Measurements from ENCODE around the gene ASB2.

GRCh38 chr14:93940437-93940836, 35.9 kb downstream of the ASB2 start:
- TF ChIP-seq, protein P1, sequence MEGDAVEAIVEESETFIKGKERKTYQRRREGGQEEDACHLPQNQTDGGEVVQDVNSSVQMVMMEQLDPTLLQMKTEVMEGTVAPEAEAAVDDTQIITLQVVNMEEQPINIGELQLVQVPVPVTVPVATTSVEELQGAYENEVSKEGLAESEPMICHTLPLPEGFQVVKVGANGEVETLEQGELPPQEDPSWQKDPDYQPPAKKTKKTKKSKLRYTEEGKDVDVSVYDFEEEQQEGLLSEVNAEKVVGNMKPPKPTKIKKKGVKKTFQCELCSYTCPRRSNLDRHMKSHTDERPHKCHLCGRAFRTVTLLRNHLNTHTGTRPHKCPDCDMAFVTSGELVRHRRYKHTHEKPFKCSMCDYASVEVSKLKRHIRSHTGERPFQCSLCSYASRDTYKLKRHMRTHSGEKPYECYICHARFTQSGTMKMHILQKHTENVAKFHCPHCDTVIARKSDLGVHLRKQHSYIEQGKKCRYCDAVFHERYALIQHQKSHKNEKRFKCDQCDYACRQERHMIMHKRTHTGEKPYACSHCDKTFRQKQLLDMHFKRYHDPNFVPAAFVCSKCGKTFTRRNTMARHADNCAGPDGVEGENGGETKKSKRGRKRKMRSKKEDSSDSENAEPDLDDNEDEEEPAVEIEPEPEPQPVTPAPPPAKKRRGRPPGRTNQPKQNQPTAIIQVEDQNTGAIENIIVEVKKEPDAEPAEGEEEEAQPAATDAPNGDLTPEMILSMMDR (IDR thresholded peaks at IDR 0.05 in 2 of 3, conservative IDR thresholded peaks at IDR 0.05 in 1 of 3; ENCODE audit: borderline replicate concordance in 1 of 3, insufficient read depth in 1 of 3, low read depth in 2 of 3, low read length in 2 of 3) = no peak
- TF ChIP-seq ZFX (IDR thresholded peaks at IDR 0.05) (no peak), SRF (IDR thresholded peaks at IDR 0.05; ENCODE audit: low read depth) (no peak), SP1 (IDR thresholded peaks at IDR 0.05; ENCODE audit: low read depth) (no peak), ELF1 (IDR thresholded peaks at IDR 0.05; ENCODE audit: borderline replicate concordance, low read depth) (no peak), SIN3A (IDR thresholded peaks at IDR 0.05; ENCODE audit: low read depth) (no peak), EZH2 (IDR thresholded peaks at IDR 0.05) (no peak)
- TF ChIP-seq, protein P2, sequence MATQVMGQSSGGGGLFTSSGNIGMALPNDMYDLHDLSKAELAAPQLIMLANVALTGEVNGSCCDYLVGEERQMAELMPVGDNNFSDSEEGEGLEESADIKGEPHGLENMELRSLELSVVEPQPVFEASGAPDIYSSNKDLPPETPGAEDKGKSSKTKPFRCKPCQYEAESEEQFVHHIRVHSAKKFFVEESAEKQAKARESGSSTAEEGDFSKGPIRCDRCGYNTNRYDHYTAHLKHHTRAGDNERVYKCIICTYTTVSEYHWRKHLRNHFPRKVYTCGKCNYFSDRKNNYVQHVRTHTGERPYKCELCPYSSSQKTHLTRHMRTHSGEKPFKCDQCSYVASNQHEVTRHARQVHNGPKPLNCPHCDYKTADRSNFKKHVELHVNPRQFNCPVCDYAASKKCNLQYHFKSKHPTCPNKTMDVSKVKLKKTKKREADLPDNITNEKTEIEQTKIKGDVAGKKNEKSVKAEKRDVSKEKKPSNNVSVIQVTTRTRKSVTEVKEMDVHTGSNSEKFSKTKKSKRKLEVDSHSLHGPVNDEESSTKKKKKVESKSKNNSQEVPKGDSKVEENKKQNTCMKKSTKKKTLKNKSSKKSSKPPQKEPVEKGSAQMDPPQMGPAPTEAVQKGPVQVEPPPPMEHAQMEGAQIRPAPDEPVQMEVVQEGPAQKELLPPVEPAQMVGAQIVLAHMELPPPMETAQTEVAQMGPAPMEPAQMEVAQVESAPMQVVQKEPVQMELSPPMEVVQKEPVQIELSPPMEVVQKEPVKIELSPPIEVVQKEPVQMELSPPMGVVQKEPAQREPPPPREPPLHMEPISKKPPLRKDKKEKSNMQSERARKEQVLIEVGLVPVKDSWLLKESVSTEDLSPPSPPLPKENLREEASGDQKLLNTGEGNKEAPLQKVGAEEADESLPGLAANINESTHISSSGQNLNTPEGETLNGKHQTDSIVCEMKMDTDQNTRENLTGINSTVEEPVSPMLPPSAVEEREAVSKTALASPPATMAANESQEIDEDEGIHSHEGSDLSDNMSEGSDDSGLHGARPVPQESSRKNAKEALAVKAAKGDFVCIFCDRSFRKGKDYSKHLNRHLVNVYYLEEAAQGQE (IDR thresholded peaks at IDR 0.05; ENCODE audit: low read depth) = no peak

Measured in HCT116 (cell line).